Fibroblast of the aortic adventitia (primary cell): Measurements from ENCODE around the gene RABGAP1L. TPM values are rescaled to one million over a fixed set of nuclear protein-coding genes. Genes with fewer than 3 reads are reported as not detected.

Experiments
- DNase-seq: peaks from one replicate; pipeline ENCODE4 v3.0.0-alpha.2; 2010; ENCODE audit warnings: low read depth
- H3K4me3 ChIP-seq: 2 replicates; pipeline ENCODE4 v1.5.1; 2011; ENCODE audit warnings: low read depth, mild to moderate bottlenecking, control low read depth, low read length, moderate library complexity
- CTCF ChIP-seq: IDR thresholded peaks from 2 replicates; pipeline ENCODE4 v1.5.1; 2011; ENCODE audit warnings: mild to moderate bottlenecking, low read length, control low read depth, inconsistent platforms; ENCODE audit not compliant: insufficient read depth
- total RNA-seq: library from RNA; depleted of rRNA; stranded (reverse); fragments of >200 nt; gene quantifications from 2 replicates; pipeline ENCODE4 v1.2.3, GENCODE V29; 2012; ENCODE audit warnings: low replicate concordance

RABGAP1L gene
- total RNA-seq, 1 donor, result 39.9 TPM

- TF ChIP-seq CTCF, result no peak
- no peak for DNase-seq
Observed at GRCh38 chr1:175033953-175034352, 874.6 kb downstream of the RABGAP1L start.

GRCh38 chr1:175034775-175035174 lies 875.5 kb downstream of the RABGAP1L start:
- no peak for DNase-seq

More at GRCh38 chr1:175033953-175034352, 874.6 kb downstream of the RABGAP1L start:
- H3K4me3 ChIP-seq, result no peak overlapping the region

GRCh38 chr1:175035865-175036264 lies 876.5 kb downstream of the RABGAP1L start:
- no peak for TF ChIP-seq CTCF
- no peak for DNase-seq
- H3K4me3 ChIP-seq, result no peak overlapping the region

More at GRCh38 chr1:175034775-175035174, 875.5 kb downstream of the RABGAP1L start:
- TF ChIP-seq CTCF, result no peak
- H3K4me3 ChIP-seq, result no peak overlapping the region

- DNase-seq, result no peak
- no peak overlapping the region for H3K4me3 ChIP-seq
- no peak for TF ChIP-seq CTCF
Observed at GRCh38 chr1:175036476-175036875, 877.2 kb downstream of the RABGAP1L start.

- DNase-seq, result no peak
- TF ChIP-seq CTCF, result no peak
- H3K4me3 ChIP-seq, result no peak overlapping the region
Observed at GRCh38 chr1:175037416-175037815, 878.1 kb downstream of the RABGAP1L start.

- no peak for DNase-seq
- TF ChIP-seq CTCF, result no peak
- no peak overlapping the region for H3K4me3 ChIP-seq
Observed at GRCh38 chr1:175040324-175040879, 881.1 kb downstream of the RABGAP1L start.

GRCh38 chr1:175042650-175043049 lies 883.3 kb downstream of the RABGAP1L start:
- H3K4me3 ChIP-seq, result no peak overlapping the region
- no peak for TF ChIP-seq CTCF
- no peak for DNase-seq
